Neural cell (in vitro differentiated cells): ENCODE data around the gene PARD3B.

Experiments used
- CTCF ChIP-seq: fragments of 450-650 bp; IDR thresholded peaks from 2 replicates; pipeline ENCODE4 v1.5.1; 2014; ENCODE audit warnings: antibody characterized with exemption, mild to moderate bottlenecking, moderate library complexity; ENCODE audit not compliant: poor library complexity, severe bottlenecking
- EP300 ChIP-seq: fragments of 450-650 bp; conservative IDR thresholded peaks from 2 replicates; pipeline ENCODE4 v1.6.1; 2014; ENCODE audit warnings: antibody characterized with exemption, mild to moderate bottlenecking, moderate library complexity; ENCODE audit not compliant: poor library complexity, severe bottlenecking
- EZH2 ChIP-seq: fragments of 200-600, 300-800 bp; shearing (Covaris generic), sonication (generic); IDR thresholded peaks from 2 replicates; pipeline ENCODE4 v1.6.1; 2014; ENCODE audit warnings: antibody characterized with exemption, low read length, borderline replicate concordance, mild to moderate bottlenecking; ENCODE audit not compliant: insufficient read depth, poor library complexity, severe bottlenecking
- POLR2AphosphoS5 ChIP-seq: IDR thresholded peaks from 2 replicates; pipeline ENCODE4 v1.6.1; 2012
- RAD21 ChIP-seq: fragments of 450-650 bp; conservative IDR thresholded peaks from 2 replicates; pipeline ENCODE4 v1.6.1; 2014; ENCODE audit warnings: antibody characterized with exemption, mild to moderate bottlenecking, moderate library complexity
- REST ChIP-seq: IDR thresholded peaks from 2 replicates; pipeline ENCODE4 v1.6.1; 2012; ENCODE audit warnings: borderline replicate concordance
- TAF1 ChIP-seq: IDR thresholded peaks from 2 replicates; pipeline ENCODE4 v1.6.1; 2012; ENCODE audit warnings: low read depth

GRCh38 chr2:205561441-205561840 is 1016.2 kb downstream of the PARD3B start:
- no peak for TF ChIP-seq CTCF
- TF ChIP-seq REST = no peak
- no peak for TF ChIP-seq EP300
- TF ChIP-seq EZH2 = no peak
- no peak for TF ChIP-seq POLR2AphosphoS5
- TF ChIP-seq TAF1 = no peak
- TF ChIP-seq RAD21 = no peak
